Right atrium auricular region (tissue), 2 donors: ENCODE results near the gene SIK3. TPM values are rescaled to one million over a fixed set of nuclear protein-coding genes. Genes with fewer than 3 reads are reported as not detected.

Experiments used
- DNase-seq: peaks from one replicate; pipeline ENCODE4 v3.0.0-alpha.2; 2019; ENCODE audit warnings: low spot score
- H3K27ac ChIP-seq, 2 donors: fragments of 200-600 bp; sonication (generic); 1 replicate in 1 of 2; 2 replicates in 1 of 2; pipeline ENCODE4 v1.5.1; 2016 to 2019
- H3K27me3 ChIP-seq, 2 donors: fragments of 200-600 bp; sonication (generic); one replicate each; pipeline versions ENCODE4 v1.5.1 to v1.6.0; 2017 to 2019
- H3K36me3 ChIP-seq: fragments of 200-600 bp; sonication (generic); one replicate; pipeline ENCODE4 v1.5.1; 2016
- H3K4me1 ChIP-seq, 2 donors: fragments of 200-600 bp; sonication (generic); one replicate each; pipeline versions ENCODE4 v1.5.1 to v1.6.0; 2017 to 2019
- H3K4me3 ChIP-seq, 2 donors: fragments of 200-600 bp; sonication (generic); 1 replicate in 1 of 2; 2 replicates in 1 of 2; pipeline ENCODE4 v1.5.1; 2017 to 2019; ENCODE audit warnings: mild to moderate bottlenecking in 1 of 2, moderate library complexity in 1 of 2
- H3K9me3 ChIP-seq, 2 donors: fragments of 200-600 bp; sonication (generic); one replicate each; pipeline ENCODE4 v1.5.1; 2019
- total RNA-seq, 2 donors: library from RNA; depleted of rRNA; stranded (reverse); fragments of >200 nt; gene quantifications; one replicate each; pipeline ENCODE4 v1.1.0, GENCODE V29; 2016
- TF ChIP-seq, protein P1 (sequence below), 2 donors: fragments of 200-600 bp; sonication (generic); IDR thresholded peaks; one replicate each; pipeline ENCODE4 v1.5.1; 2019; ENCODE audit warnings: antibody characterized with exemption in 2 of 2

The SIK3 gene
- total RNA-seq, 2 donors from 2014 or later, result 27.0 to 40.1 TPM

DNA sequence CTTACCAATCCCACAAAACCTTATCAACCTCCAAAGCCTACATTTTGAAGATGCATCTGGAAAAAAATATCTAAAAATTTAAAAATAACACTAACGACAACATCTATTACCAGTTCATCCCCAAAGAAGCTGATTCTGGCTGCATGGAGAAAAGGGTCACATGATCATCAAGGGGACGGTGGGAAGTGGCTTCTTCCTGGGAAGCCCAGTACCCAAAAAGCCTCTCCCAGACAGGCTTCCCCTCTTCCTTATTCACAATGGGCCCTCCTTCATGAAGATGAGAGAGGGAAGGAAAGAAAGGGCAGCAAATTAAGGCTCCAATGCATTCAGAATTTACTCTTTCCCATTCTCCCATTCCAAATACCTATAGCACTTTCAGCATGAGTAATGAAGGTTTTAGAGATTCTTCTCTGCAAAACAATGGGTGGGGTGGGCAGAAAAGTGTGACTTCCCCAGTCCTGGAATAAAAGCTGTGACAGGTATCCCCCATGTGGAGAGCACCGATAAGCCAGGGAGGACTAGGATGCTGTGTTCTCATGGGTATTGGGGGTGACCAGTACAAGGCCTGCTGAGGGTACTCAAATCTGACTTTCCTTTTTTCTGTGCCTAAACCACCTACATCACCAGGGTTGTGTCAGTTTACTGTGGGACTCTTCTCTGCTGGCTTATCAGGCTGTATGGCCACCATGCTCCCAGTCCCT, 88.2 kb downstream of the SIK3 start:
- Histone ChIP-seq H3K27me3 (no peaks in the 10 kb centered on the region), H3K4me3 (no peak overlapping the region), H3K36me3 (no peaks in the 10 kb centered on the region), H3K27ac (no peak overlapping the region), H3K9me3 (no peaks in the 10 kb centered on the region), H3K4me1 (peaks cover 0 to 4% of the 10 kb centered on the region in 2 donors)
- TF ChIP-seq, protein P1, sequence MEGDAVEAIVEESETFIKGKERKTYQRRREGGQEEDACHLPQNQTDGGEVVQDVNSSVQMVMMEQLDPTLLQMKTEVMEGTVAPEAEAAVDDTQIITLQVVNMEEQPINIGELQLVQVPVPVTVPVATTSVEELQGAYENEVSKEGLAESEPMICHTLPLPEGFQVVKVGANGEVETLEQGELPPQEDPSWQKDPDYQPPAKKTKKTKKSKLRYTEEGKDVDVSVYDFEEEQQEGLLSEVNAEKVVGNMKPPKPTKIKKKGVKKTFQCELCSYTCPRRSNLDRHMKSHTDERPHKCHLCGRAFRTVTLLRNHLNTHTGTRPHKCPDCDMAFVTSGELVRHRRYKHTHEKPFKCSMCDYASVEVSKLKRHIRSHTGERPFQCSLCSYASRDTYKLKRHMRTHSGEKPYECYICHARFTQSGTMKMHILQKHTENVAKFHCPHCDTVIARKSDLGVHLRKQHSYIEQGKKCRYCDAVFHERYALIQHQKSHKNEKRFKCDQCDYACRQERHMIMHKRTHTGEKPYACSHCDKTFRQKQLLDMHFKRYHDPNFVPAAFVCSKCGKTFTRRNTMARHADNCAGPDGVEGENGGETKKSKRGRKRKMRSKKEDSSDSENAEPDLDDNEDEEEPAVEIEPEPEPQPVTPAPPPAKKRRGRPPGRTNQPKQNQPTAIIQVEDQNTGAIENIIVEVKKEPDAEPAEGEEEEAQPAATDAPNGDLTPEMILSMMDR (IDR thresholded peaks at IDR 0.05), result no peak
- DNase-seq, result no peak

DNA sequence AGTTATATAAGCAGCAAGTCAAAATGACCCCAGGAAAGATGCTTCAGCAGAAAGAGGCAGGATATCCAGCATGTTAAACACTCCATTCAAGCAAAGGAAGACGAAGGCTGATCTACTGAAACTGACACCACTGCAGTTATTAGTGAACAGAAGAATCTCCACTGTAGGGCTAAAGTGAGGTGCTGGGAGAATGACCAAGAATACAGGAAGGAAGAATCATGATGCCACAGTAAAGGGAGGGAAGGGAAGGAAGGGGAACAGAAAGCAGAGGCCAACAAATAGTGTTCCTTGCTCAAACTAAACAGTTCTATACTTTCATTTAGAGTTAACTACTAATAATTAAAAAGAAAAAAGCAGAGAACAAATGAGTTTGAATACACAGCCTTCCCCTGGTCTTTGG, 92.5 kb downstream of the SIK3 start:
- H3K4me3 ChIP-seq, result no peak overlapping the region
- TF ChIP-seq, protein P1 (IDR thresholded peaks at IDR 0.05), result no peak
- H3K9me3 ChIP-seq, result no peaks in the 10 kb centered on the region
- H3K27me3 ChIP-seq, result no peaks in the 10 kb centered on the region
- H3K36me3 ChIP-seq, result no peaks in the 10 kb centered on the region
- DNase-seq, result no peak
- H3K4me1 ChIP-seq, result peaks cover 0 to 14% of the 10 kb centered on the region in 2 donors
- no peak overlapping the region for H3K27ac ChIP-seq

DNA sequence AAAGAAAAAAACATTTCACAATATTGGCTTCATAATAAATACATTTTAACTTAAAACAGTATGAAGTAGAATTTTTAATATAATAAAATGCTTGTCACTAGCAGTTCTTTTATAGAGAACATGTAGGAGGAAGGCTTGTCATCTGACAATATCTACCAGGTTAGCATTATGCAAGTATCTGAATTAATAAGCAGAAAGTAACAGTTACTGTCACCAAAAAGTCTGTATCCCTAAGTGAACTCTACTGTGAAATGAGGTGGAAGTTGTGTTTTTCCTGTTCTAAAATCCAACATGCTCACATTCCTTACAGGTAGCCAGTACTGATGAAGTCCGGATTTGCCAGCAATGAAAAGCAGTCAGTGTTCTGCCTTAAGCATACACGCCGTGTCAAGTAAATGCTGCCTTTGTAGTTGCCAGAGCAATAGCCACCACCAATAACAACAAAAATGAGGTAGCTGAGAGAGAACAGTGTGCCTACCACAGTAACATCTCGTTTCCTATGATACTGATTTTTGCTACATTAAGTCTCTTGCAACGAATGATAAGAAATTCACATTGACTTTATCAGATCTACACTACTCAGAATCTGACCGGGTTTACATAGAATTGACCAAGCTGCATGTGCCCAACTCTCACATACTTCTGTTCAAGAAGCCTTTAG, 95.5 kb downstream of the SIK3 start:
- Histone ChIP-seq H3K9me3 (no peaks in the 10 kb centered on the region), H3K36me3 (no peaks in the 10 kb centered on the region), H3K4me1 (peaks cover 0 to 17% of the 10 kb centered on the region in 2 donors), H3K27me3 (no peaks in the 10 kb centered on the region), H3K4me3 (no peak overlapping the region), H3K27ac (no peak overlapping the region)
- DNase-seq, result no peak
- TF ChIP-seq, protein P1 (IDR thresholded peaks at IDR 0.05), result no peak

DNA sequence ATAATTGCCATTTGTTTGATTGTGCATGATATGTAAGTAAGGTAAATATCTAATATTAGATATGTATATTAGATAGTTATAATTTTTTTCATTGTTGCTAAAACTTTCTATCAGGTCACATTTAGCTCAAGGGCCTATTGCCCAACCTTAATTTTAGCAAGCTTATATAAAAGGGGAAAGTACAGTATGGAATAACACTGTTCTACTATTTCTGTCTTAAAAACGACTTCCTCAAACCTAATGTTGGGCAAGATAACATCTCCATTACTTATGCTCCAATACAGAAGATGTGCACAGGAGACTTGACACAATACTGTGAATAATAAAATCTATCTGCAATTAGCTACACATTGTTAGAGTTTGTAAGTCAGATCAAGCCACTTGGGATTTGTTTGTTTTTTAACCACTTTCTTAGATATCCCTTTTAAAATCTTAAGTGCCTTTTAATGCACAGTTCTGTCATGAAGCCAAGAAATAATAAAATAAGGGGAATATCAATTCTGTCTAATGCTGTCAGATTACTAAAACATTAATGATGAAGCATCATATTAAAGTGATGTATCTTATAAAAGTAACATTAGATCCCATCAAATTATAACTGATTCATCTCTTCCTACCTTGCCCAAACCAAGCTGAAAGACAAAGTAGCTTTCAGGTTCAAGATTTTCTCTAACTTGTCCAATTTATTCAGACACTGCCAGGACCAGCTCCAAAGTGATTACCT, 98.1 kb downstream of the SIK3 start:
- Histone ChIP-seq H3K4me3 (no peak overlapping the region), H3K9me3 (no peaks in the 10 kb centered on the region), H3K27me3 (no peaks in the 10 kb centered on the region), H3K27ac (no peak overlapping the region), H3K36me3 (no peaks in the 10 kb centered on the region), H3K4me1 (peaks cover 0 to 13% of the 10 kb centered on the region in 2 donors)
- TF ChIP-seq, protein P1 (IDR thresholded peaks at IDR 0.05), result no peak
- no peak for DNase-seq

DNA sequence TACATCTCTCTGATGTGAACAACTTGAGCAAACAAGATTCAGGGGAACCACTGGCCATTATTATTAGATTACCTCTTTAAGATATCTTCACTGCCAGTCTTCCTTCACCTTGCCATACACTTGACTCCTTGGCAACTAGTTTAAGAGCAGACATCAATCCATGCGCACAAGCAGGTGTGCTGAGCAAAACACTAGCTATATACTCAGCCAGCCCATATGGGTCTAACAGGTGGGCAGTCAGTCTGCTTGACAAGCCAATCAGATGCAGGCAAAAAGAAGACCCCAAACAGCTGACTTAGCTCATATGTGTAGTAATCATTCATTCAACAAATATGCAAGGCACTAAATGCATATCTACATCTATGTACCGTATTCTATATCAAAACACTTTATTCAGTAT, 101.2 kb downstream of the SIK3 start:
- H3K4me1 ChIP-seq, result peaks cover 0 to 19% of the 10 kb centered on the region in 2 donors
- TF ChIP-seq, protein P1 (IDR thresholded peaks at IDR 0.05), result no peak
- no peaks in the 10 kb centered on the region for H3K9me3 ChIP-seq
- H3K36me3 ChIP-seq, result no peaks in the 10 kb centered on the region
- no peak overlapping the region for H3K4me3 ChIP-seq
- no peaks in the 10 kb centered on the region for H3K27me3 ChIP-seq
- H3K27ac ChIP-seq, result no peak overlapping the region
- DNase-seq, result no peak
